Measurements from ENCODE around the gene SLIT3. TPM values are rescaled to one million over a fixed set of nuclear protein-coding genes. Genes with fewer than 3 reads are reported as not detected.

The SLIT3 gene
- total and polyA plus RNA-seq, 2 donors (not counting 3 experiments of a cell fraction or from before 2014, with no cell fraction given): 0.90 to 1.0 TPM

GRCh38 chr5:168646335-168646734 lies 654.6 kb downstream of the SLIT3 start:
- H3K4me1 ChIP-seq (ENCODE audit: control insufficient read depth, extremely low read depth, insufficient read depth, low read length): no peaks in the 10 kb centered on the region
- H3K9me1 ChIP-seq (replicated peaks; ENCODE audit: control insufficient read depth, extremely low read depth, insufficient read depth, low read length): no peaks in the 10 kb centered on the region
- FAIRE-seq (no peak), DNase-seq (ENCODE audit: low read depth, low spot score) (no peak)
- H3K4me2 ChIP-seq (ENCODE audit: insufficient read depth, low read length): no peak overlapping the region
- CTCF ChIA-PET: no interaction called here
- no TSS peak for BruUV-seq (replicated peaks)
- H3K36me3 ChIP-seq (ENCODE audit: control insufficient read depth in 2 of 2, extremely low read depth in 1 of 2, insufficient read depth in 2 of 2, low read length in 2 of 2): no peaks in the 10 kb centered on the region
- no peaks in the 10 kb centered on the region for H3K9me3 ChIP-seq (replicated peaks; ENCODE audit: control insufficient read depth, insufficient read depth, low read length)
- H3K9ac ChIP-seq (replicated peaks; ENCODE audit: extremely low read depth, insufficient read depth, low read length): no peak overlapping the region
- no peak overlapping the region for H3K27ac ChIP-seq (ENCODE audit: insufficient read depth, low read depth, low read length)
- dilution Hi-C loops (cut with MboI; ENCODE audit: extremely low pct_ligation_motif_present, low sequenced_read_pairs): no loop called here
- no peak overlapping the region for H2AFZ ChIP-seq (ENCODE audit: low read depth, low read length)
- no peak for TF ChIP-seq MYC (IDR thresholded peaks at IDR 0.05; ENCODE audit: low read depth, low read length)
- no peak for TF ChIP-seq JUN (IDR thresholded peaks at IDR 0.05; ENCODE audit: borderline replicate concordance, insufficient read depth, insufficient read length, low read depth)
- TF ChIP-seq, protein P1, sequence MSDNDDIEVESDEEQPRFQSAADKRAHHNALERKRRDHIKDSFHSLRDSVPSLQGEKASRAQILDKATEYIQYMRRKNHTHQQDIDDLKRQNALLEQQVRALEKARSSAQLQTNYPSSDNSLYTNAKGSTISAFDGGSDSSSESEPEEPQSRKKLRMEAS (IDR thresholded peaks at IDR 0.05; ENCODE audit: insufficient read depth, insufficient read length): no peak
- TF ChIP-seq POLR2AphosphoS5 (IDR thresholded peaks at IDR 0.05; ENCODE audit: insufficient read depth, low read depth, low read length): no peak
- no peak for TF ChIP-seq EZH2 (IDR thresholded peaks at IDR 0.05; ENCODE audit: borderline replicate concordance, low read depth, low read length, severe bottlenecking)
- no peak for TF ChIP-seq FOS (IDR thresholded peaks at IDR 0.05; ENCODE audit: borderline replicate concordance, insufficient read depth, low read length)
- TF ChIP-seq CTCF (IDR thresholded peaks at IDR 0.05; ENCODE audit: extremely low read depth in 1 of 2, insufficient read depth in 1 of 2, low read depth in 1 of 2, low read length in 2 of 2): no peak
- intact Hi-C loops (cut with micrococcal nuclease): no loop called here
- no peaks in the 10 kb centered on the region for H3K79me2 ChIP-seq (ENCODE audit: control insufficient read depth, insufficient read depth, low read length)
- H4K20me1 ChIP-seq (replicated peaks; ENCODE audit: control insufficient read depth, extremely low read depth, insufficient read depth, low read length): no peaks in the 10 kb centered on the region
- POLR2A ChIA-PET: no interaction called here
- H3K4me3 ChIP-seq (replicated peaks in 1 of 3; ENCODE audit: insufficient read depth in 1 of 3, low read depth in 1 of 3, low read length in 3 of 3): no peak overlapping the region
- H3K27me3 ChIP-seq (ENCODE audit: control insufficient read depth in 2 of 2, insufficient read depth in 2 of 2, low read length in 2 of 2): no peaks in the 10 kb centered on the region
